Measurements from ENCODE around the gene RARS1. TPM values are rescaled to one million over a fixed set of nuclear protein-coding genes. Genes with fewer than 3 reads are reported as not detected.

RARS1 gene
- total RNA-seq, 3 donors from 2014 or later, result 67.7 to 106 (median 96.4) TPM

DNA sequence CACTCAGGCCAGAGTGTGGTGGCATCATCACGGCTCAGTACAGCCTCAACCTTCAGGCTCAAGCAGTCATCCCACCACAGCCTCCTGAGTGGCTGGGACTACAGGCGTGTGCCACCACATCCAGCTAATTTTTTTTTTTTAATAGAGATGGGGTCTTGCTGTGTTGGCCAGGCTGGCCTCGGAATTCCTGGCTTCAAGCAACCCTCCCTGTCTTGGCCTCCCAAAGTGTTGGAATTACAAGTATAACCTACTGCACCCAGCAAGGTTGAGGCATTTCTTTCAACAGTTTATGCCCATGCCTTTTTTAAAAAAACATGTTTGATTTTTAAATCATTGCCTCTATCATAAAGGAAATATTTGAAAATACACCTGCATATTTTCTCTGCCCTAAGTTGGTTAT, 2.8 kb downstream of the RARS1 start:
- Histone ChIP-seq H3K27me3 (no peaks in the 10 kb centered on the region), H3K9me3 (no peaks in the 10 kb centered on the region), H3K4me3 (no peak overlapping the region), H3K36me3 (peaks cover 8% of the 10 kb centered on the region), H3K27ac (no peak overlapping the region), H3K4me1 (no peaks in the 10 kb centered on the region)
- TF ChIP-seq, protein P1, sequence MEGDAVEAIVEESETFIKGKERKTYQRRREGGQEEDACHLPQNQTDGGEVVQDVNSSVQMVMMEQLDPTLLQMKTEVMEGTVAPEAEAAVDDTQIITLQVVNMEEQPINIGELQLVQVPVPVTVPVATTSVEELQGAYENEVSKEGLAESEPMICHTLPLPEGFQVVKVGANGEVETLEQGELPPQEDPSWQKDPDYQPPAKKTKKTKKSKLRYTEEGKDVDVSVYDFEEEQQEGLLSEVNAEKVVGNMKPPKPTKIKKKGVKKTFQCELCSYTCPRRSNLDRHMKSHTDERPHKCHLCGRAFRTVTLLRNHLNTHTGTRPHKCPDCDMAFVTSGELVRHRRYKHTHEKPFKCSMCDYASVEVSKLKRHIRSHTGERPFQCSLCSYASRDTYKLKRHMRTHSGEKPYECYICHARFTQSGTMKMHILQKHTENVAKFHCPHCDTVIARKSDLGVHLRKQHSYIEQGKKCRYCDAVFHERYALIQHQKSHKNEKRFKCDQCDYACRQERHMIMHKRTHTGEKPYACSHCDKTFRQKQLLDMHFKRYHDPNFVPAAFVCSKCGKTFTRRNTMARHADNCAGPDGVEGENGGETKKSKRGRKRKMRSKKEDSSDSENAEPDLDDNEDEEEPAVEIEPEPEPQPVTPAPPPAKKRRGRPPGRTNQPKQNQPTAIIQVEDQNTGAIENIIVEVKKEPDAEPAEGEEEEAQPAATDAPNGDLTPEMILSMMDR (IDR thresholded peaks at IDR 0.05), result no peak
- TF ChIP-seq POLR2AphosphoS5 (IDR thresholded peaks at IDR 0.05), result no peak
- TF ChIP-seq POLR2A (IDR thresholded peaks at IDR 0.05), result no peak
- intact Hi-C loops (cut with DNase I; ENCODE audit: low total_unique reads), result no loop called here
- no peak for DNase-seq (ENCODE audit: low spot score in 2 of 2)

DNA sequence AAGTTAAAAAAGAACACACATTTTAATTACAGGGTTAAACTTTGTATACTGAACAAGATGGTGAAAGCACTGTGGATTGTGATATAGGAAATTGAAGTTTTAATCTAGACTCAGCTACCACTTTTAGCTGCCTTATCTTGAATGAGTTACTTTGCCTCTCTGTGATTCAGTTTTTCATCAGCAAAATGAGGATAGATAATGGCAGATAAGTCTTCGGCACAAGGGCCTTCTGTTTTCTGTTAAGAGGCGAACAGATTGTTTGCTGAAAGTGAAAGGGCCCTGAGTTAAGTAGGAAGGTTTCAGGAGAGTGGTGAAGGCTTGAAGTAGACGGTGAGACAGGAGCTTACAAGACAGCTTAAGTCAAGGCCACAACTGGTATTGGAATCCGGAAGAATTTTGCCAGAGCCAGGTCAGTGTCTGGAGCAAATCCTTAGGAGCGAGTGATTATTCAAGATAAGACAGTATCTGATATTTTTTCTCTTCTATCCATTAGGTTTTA, 7.8 kb downstream of the RARS1 start:
- no peaks in the 10 kb centered on the region for H3K27me3 ChIP-seq
- intact Hi-C loops (cut with DNase I; ENCODE audit: low total_unique reads), result no loop called here
- H3K4me3 ChIP-seq, result no peak overlapping the region
- no peak for DNase-seq (ENCODE audit: low spot score in 2 of 2)
- no peaks in the 10 kb centered on the region for H3K4me1 ChIP-seq
- H3K9me3 ChIP-seq, result no peaks in the 10 kb centered on the region
- peaks cover 21% of the 10 kb centered on the region for H3K36me3 ChIP-seq
- TF ChIP-seq POLR2AphosphoS5 (IDR thresholded peaks at IDR 0.05) (no peak), POLR2A (IDR thresholded peaks at IDR 0.05) (no peak)
- TF ChIP-seq, protein P1 (IDR thresholded peaks at IDR 0.05), result no peak
- H3K27ac ChIP-seq, result no peak overlapping the region

DNA sequence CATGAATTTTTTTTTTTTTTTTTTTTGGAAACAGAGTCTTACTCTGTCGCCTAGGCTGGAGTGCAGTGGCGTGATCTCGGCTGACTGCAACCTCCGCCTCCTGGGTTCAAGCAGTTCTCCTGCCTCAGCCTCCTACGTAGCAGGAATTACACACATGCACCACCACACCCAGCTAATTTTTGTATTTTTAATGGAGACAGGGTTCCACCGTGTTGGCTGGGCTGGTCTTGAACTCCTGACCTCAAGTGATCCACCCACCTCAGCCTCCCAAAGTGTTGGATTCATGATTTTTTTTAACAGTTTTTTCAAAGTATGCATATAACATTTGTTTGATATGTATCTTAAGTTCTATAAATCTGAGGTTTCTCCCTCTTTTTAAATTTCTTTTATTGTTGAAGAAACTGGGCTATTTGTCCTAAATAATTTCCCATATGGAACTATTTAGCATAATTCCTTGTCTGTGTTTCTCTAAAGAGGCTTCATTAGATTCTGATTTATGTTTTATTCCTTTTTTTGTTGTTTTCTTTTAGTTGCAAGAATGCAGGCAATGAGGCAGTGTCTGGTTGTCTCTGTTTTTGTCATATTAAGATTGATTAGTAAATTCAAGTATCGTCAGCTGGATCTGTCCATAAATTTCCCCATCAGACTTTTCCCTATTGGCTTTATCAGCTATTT, 16.4 kb downstream of the RARS1 start:
- intact Hi-C loops (cut with DNase I; ENCODE audit: low total_unique reads), result no loop called here
- Histone ChIP-seq H3K4me1 (no peaks in the 10 kb centered on the region), H3K9me3 (no peaks in the 10 kb centered on the region), H3K4me3 (no peak overlapping the region), H3K27ac (no peak overlapping the region), H3K27me3 (no peaks in the 10 kb centered on the region), H3K36me3 (no peaks in the 10 kb centered on the region)
- TF ChIP-seq, protein P1 (IDR thresholded peaks at IDR 0.05), result no peak
- no peak for TF ChIP-seq POLR2A (IDR thresholded peaks at IDR 0.05)
- no peak for TF ChIP-seq POLR2AphosphoS5 (IDR thresholded peaks at IDR 0.05)
- DNase-seq (ENCODE audit: low spot score in 2 of 2), result no peak

DNA sequence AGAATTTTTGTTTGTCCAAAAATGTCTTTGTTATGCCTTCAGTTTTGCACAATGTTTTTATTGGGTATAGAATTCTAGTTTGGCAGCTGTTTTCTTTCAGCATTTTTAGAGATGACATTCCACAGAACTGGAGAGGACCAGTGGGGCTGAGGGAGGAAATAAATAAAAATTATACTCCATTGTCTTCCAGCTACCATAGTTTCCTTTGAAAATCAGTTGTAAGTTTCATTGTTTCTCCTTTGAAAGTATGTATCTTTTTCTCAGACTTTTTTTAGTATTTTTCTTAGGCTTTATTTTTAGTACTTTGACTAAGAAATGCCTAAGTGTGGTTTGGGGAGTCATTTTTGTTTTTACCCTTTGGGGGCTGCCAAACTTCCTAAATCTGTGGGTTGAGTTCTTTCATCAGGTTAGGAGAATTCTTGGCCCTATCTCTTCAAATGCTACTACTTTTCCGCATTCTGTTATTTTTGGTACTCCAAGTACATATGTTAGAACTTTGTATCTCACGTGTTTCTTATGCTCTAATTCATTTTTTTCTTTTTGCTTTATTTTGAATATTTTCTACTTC, 27.7 kb downstream of the RARS1 start:
- intact Hi-C loops (cut with DNase I; ENCODE audit: low total_unique reads), result no loop called here

DNA sequence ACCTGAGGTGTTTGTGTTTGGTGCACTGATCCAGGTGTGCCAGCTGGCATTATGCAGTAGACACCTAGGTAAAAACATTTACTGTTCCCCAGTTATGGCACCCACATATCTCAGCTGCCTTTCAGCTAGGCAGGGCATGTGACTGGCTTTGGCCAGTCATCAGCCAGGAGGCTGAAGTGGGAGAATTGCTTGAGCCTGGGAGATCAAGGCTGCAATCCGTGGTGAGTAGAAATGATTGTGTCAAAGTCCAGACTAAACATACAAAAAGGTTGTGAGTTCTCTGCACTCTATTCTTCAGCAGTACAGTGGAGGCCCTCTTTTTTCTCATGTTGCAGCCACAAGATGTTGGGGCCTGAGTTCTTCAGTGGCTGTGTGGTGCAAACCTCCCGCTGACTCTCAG, 39.6 kb downstream of the RARS1 start:
- intact Hi-C loops (cut with DNase I; ENCODE audit: low total_unique reads), result no loop called here

More for the DNA sequence above, 27.7 kb downstream of the RARS1 start:
- H3K4me1 ChIP-seq, result no peaks in the 10 kb centered on the region
- no peak overlapping the region for H3K27ac ChIP-seq
- H3K9me3 ChIP-seq, result peaks cover 5 to 6% of the 10 kb centered on the region in 2 donors
- DNase-seq (ENCODE audit: low spot score in 2 of 2), result no peak
- H3K4me3 ChIP-seq, result no peak overlapping the region
- H3K27me3 ChIP-seq, result no peaks in the 10 kb centered on the region
- no peak for TF ChIP-seq POLR2A (IDR thresholded peaks at IDR 0.05)
- TF ChIP-seq POLR2AphosphoS5 (IDR thresholded peaks at IDR 0.05), result no peak
- TF ChIP-seq, protein P1 (IDR thresholded peaks at IDR 0.05), result no peak
- peaks cover 12% of the 10 kb centered on the region for H3K36me3 ChIP-seq

More for the DNA sequence above, 39.6 kb downstream of the RARS1 start:
- peaks cover 0 to 5% of the 10 kb centered on the region in 2 donors for H3K9me3 ChIP-seq
- no peak overlapping the region for H3K4me3 ChIP-seq
- no peak overlapping the region for H3K27ac ChIP-seq
- DNase-seq (ENCODE audit: low spot score in 2 of 2), result no peak
- peaks cover 0 to 4% of the 10 kb centered on the region in 2 donors for H3K27me3 ChIP-seq
- no peaks in the 10 kb centered on the region for H3K4me1 ChIP-seq
- no peaks in the 10 kb centered on the region for H3K36me3 ChIP-seq
- TF ChIP-seq, protein P1 (IDR thresholded peaks at IDR 0.05), result no peak
- TF ChIP-seq POLR2AphosphoS5 (IDR thresholded peaks at IDR 0.05), result no peak
- no peak for TF ChIP-seq POLR2A (IDR thresholded peaks at IDR 0.05)
